GM19240 (cell line): Measurements from ENCODE around the gene LCE2C.

Experiments used
- DNase-seq: peaks from one replicate; pipeline ENCODE4 v3.0.0; 2011; ENCODE audit warnings: low spot score; ENCODE audit not compliant: insufficient read length

The LCE2C gene

DNA sequence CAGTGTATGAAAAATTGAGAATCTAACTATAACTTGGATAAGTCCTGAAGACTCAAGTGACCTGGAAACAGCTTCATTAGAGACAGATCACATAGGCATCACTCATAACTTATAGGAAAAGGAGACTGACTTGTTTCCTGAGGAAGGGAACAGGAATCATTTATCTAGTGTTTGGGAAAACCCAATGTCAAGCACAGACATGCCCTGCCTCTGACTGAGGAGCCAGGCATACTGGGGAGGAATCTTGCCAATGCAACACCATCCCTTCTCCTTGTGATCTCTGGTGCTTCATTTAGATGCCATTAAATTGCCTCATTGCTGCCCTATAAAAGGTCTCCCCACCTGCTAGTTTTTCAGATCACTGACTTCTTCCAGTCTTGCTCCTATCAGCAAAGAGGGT, 43.2 kb downstream of the LCE2C start:
- DNase-seq = no peak

DNA sequence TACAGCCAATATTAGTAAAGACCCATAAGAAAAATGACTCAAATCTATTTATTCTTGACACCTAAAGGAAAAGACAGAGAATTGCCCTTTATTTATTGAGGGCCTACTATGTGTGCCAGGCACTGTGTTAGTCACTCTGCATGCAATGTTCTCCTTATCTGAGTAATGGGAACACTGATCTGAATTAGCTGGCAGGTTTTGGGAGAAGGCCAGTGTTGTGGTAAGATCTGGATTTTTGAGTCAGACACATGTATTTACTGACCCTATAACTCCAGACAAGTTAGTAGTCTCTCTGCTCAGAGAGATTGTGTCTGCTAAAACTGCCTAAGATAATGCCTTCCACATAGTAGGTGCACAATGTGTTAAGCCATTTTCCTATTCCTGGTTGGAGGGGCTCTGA, 50.2 kb downstream of the LCE2C start:
- DNase-seq = no peak
